GM12875 (cell line): ENCODE data around the gene CAMK1G.

Source experiments
- H3K4me3 ChIP-seq: one replicate; pipeline ENCODE4 v1.5.1; 2011; ENCODE audit warnings: low read depth, low read length, control low read depth
- TF ChIP-seq, protein P1 (sequence below): IDR thresholded peaks from 2 replicates; pipeline ENCODE4 v1.5.1; 2011; ENCODE audit warnings: low read depth, mild to moderate bottlenecking, control low read depth, inconsistent platforms, low read length, moderate library complexity, borderline replicate concordance; ENCODE audit not compliant: insufficient read depth

Gene CAMK1G

DNA sequence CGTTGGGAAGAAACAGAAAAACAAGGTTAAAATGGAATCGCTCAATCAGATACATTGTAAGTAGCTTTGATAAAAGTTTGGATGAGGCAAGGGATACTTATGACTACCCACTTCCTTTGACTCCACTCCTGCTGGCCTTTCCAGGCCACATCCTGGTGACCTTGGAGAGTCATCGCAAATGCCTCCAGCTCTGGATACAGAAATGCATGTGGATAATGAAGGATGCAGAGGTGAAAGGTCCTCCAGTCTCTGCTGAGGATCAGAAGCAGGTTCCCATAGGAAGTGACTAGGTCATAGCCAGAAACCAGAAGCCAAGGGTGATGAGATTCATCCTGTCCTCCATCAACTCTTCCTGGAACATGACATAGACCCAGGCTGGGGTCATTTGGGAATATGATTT lies 6.2 kb upstream of the CAMK1G start:
- TF ChIP-seq, protein P1, sequence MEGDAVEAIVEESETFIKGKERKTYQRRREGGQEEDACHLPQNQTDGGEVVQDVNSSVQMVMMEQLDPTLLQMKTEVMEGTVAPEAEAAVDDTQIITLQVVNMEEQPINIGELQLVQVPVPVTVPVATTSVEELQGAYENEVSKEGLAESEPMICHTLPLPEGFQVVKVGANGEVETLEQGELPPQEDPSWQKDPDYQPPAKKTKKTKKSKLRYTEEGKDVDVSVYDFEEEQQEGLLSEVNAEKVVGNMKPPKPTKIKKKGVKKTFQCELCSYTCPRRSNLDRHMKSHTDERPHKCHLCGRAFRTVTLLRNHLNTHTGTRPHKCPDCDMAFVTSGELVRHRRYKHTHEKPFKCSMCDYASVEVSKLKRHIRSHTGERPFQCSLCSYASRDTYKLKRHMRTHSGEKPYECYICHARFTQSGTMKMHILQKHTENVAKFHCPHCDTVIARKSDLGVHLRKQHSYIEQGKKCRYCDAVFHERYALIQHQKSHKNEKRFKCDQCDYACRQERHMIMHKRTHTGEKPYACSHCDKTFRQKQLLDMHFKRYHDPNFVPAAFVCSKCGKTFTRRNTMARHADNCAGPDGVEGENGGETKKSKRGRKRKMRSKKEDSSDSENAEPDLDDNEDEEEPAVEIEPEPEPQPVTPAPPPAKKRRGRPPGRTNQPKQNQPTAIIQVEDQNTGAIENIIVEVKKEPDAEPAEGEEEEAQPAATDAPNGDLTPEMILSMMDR = no peak

DNA sequence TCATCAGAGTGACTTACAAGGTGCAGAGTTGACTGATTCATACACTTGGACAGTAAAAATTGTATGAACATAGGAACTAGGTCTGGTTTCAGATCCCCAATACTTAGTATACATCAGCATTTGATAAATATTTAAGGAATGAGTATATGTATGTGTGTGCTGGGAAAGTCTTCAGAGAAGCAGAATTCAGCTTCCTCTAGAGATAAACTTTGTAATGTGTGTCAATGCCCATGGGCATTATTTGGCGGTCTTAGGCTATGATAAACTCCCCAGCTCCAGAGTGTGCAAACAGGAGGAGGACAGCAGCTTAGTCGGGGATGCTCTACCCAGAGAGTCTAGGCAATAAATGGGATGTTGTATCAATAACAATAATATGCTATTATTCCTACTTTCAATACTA lies 2.9 kb upstream of the CAMK1G start:
- TF ChIP-seq, protein P1 = no peak
- H3K4me3 ChIP-seq = no peak overlapping the region

More for the DNA sequence above, 6.2 kb upstream of the CAMK1G start:
- H3K4me3 ChIP-seq = no peak overlapping the region

DNA sequence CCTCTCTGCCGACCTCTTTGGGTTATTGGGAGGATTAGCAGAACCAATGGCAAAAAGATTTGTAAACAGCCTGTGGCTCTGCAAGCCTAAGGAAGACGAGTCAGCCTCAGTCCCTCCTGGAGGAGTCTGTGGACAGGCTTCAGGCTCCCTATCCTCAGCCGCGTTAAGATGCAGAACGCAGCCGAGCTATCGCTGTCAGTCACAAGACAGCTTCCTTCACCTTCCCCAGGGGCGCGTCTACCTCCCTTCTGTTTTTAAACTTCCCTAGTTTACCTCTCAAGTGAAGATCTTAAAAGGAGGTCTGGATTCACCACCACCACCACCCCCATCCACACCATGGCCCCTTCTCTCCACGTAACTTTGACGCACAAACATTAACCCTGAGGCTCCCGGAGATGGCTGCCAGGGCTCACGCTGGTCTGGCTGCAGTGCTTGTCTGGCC lies 738 bp downstream of the CAMK1G start:
- TF ChIP-seq, protein P1 = no peak
- no peak overlapping the region for H3K4me3 ChIP-seq

DNA sequence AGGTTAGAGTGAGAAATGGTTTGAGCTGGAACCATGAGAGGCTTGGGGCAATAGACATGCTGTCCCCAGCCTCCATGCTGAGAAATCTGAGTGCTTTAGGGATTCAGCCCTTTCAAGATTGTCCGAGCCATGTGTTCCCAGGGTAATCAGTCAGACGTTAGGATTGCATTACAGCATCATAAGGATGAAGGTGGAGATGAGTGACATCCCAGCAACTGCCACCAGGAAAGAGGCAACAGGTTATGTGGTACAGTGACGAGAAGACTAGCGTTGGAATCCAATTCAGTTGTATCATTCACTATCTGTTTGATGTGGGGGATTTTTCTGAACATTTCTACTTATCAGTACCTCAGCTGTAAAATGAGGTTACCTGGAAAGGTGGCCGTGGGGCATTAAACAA lies 1.7 kb downstream of the CAMK1G start:
- TF ChIP-seq, protein P1 = no peak
- no peak overlapping the region for H3K4me3 ChIP-seq

DNA sequence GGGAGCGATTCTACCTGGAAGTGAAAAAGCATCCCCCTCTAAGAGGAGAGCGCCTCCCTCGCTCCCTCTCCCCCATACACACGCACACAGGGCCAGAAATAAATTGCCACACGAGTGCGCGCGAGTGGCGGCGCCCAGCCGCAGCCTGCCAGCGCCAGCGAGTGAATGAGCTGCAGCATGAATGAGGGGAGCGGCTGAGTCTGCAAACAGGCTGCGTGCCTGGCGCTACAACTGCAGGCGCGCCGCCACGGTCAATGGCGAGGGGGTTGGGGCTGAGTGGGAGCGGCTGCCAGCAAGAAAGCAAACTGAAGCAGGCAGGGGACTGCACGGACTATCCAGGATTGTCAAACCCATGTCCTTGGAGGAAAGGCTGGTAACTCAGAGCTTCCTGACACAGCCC lies 2.2 kb downstream of the CAMK1G start:
- H3K4me3 ChIP-seq = no peak overlapping the region
- TF ChIP-seq, protein P1 = no peak

DNA sequence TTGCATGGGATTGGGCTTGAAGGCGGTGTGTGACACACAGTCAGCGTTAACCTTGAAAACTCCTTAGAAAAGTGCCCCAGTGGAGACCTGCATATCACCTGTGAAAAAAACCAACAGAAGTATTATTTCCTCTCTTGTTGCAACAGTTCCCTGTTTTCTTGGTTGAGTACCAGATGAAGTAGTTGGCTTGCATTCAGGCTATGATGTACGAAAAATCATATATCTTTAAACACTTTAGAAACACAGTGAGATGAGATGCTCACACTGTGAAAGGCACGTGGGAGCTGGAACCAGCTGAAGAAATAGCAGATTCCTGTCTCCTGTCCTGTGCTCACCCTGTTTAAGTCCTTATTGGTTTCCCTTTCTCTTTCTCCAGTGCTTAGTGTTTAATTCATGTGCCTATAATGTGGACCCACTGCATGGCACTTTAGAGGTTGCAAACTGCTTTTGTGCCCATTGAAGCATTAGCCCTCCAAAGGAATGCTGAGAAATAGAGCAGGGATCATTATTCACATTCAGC lies 2.8 kb downstream of the CAMK1G start:
- TF ChIP-seq, protein P1 = no peak
- H3K4me3 ChIP-seq = no peak overlapping the region

DNA sequence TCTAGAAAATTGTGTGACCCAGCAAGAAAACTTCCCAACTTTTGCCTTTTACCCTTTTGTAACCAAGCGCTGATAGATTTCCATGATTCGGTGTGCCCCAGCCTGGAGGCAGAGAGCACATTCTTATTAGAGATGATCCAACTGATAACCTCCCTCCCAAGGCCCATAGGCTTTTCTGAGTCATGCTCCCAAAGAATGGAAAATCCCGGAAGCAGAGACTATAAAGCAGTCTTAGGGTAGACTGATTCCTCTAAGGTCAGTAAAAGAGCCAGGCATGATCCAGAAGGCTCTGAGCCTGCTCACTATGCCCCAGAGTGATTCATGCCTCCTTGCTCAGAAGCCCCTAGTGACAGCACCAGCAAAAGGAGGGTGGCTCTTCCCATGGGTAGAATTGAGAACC lies 4.3 kb downstream of the CAMK1G start:
- H3K4me3 ChIP-seq = no peak overlapping the region
- TF ChIP-seq, protein P1 = no peak
